GM21390 (cell line): ENCODE data around the gene IGSF8.

Experiments
- ATAC-seq: cut with Tn5 transposase; IDR thresholded peaks from one replicate; pipeline ENCODE4 v1.9.1; 2021; ENCODE audit not compliant: unreplicated experiment

Gene IGSF8

GRCh38 chr1:160089883-160090282 is 8.5 kb downstream of the IGSF8 start:
- ATAC-seq: no peak

- ATAC-seq: no peak
These were observed 11.2 kb downstream of the IGSF8 start for GRCh38 chr1:160087118-160087662.

GRCh38 chr1:160086456-160086892 is 11.9 kb downstream of the IGSF8 start:
- no peak for ATAC-seq

GRCh38 chr1:160085686-160086455 is 12.5 kb downstream of the IGSF8 start:
- no peak for ATAC-seq

- no peak for ATAC-seq
These were observed 13.6 kb downstream of the IGSF8 start for GRCh38 chr1:160084771-160085321.

GRCh38 chr1:160083968-160084770 is 14.2 kb downstream of the IGSF8 start:
- peak; percentile 75 for ATAC-seq

- ATAC-seq: no peak
These were observed 15.5 kb downstream of the IGSF8 start for GRCh38 chr1:160082926-160083325.

GRCh38 chr1:160082487-160082886 is 15.9 kb downstream of the IGSF8 start:
- ATAC-seq: no peak

- no peak for ATAC-seq
These were observed 17.0 kb downstream of the IGSF8 start, which contains the start of gene KCNJ9 for GRCh38 chr1:160081261-160081936. Gene KCNJ9, plus strand, starts transcription at chr1:160081538. Its CDS starts 2,493 bp downstream, at chr1:160084031.

- ATAC-seq: no peak
These were observed 17.9 kb downstream of the IGSF8 start for GRCh38 chr1:160080381-160081100.

GRCh38 chr1:160079448-160079847 is 19.0 kb downstream of the IGSF8 start:
- no peak for ATAC-seq

- peak; percentile 82 for ATAC-seq
These were observed 19.8 kb downstream of the IGSF8 start for GRCh38 chr1:160078512-160079195.

GRCh38 chr1:160077486-160077885 is 20.9 kb downstream of the IGSF8 start:
- ATAC-seq: no peak

- ATAC-seq: no peak
These were observed 22.1 kb downstream of the IGSF8 start for GRCh38 chr1:160076295-160076694.

- no peak for ATAC-seq
These were observed 22.6 kb downstream of the IGSF8 start for GRCh38 chr1:160075836-160076235.

GRCh38 chr1:160074865-160075264 is 23.6 kb downstream of the IGSF8 start:
- no peak for ATAC-seq

GRCh38 chr1:160071289-160071688 is 27.1 kb downstream of the IGSF8 start:
- ATAC-seq: no peak

GRCh38 chr1:160070243-160071163 is 27.9 kb downstream of the IGSF8 start:
- peak; percentile 52 for ATAC-seq
